GM12864 (cell line): ENCODE results near the gene MAEA.
"Not testable (repeated sequence)": the region's sequence is repeated elsewhere in the genome, so short reads cannot be mapped to it uniquely, and the experiment has no call there.

Experiments
- DNase-seq: peaks from one replicate; pipeline ENCODE4 v3.0.0-alpha.2; 2011; ENCODE audit warnings: low read depth
- H3K4me3 ChIP-seq: 2 replicates; pipeline ENCODE4 v1.5.1; 2011; ENCODE audit warnings: mild to moderate bottlenecking, low read depth, low read length, control low read depth
- CTCF ChIP-seq: IDR thresholded peaks from 2 replicates; pipeline ENCODE4 v1.5.1; 2011; ENCODE audit warnings: low read depth, mild to moderate bottlenecking, moderate library complexity, low read length, control low read depth, inconsistent platforms; ENCODE audit errors: missing control alignments

The MAEA gene

GRCh38 chr4:1330761-1331590, 41.3 kb downstream of the MAEA start:
- no peak for TF ChIP-seq CTCF
- no peak for DNase-seq
- no peak overlapping the region for H3K4me3 ChIP-seq

GRCh38 chr4:1331591-1332353, 42.1 kb downstream of the MAEA start:
- DNase-seq, result no peak
- H3K4me3 ChIP-seq, result no peak overlapping the region
- no peak for TF ChIP-seq CTCF

GRCh38 chr4:1332686-1333085, 43.0 kb downstream of the MAEA start:
- no peak for TF ChIP-seq CTCF
- H3K4me3 ChIP-seq, result no peak overlapping the region
- DNase-seq, result no peak

- TF ChIP-seq CTCF, result no peak
- no peak overlapping the region for H3K4me3 ChIP-seq
- no peak for DNase-seq
Measured at GRCh38 chr4:1333256-1333655, 43.6 kb downstream of the MAEA start.

GRCh38 chr4:1333851-1334578, 44.3 kb downstream of the MAEA start:
- DNase-seq, H3K4me3 ChIP-seq: not testable (repeated sequence)

GRCh38 chr4:1334579-1334895, 44.8 kb downstream of the MAEA start:
- no peak for DNase-seq
- no peak for TF ChIP-seq CTCF
- no peak overlapping the region for H3K4me3 ChIP-seq

GRCh38 chr4:1335193-1335883, 45.6 kb downstream of the MAEA start:
- not testable (repeated sequence) for H3K4me3 ChIP-seq, DNase-seq
